Esophagus squamous epithelium (tissue), 5 donors: ENCODE results near the gene CRACDL. TPM values are rescaled to one million over a fixed set of nuclear protein-coding genes. Genes with fewer than 3 reads are reported as not detected.
"Not testable (repeated sequence)": the region's sequence is repeated elsewhere in the genome, so short reads cannot be mapped to it uniquely, and the experiment has no call there.

Source experiments
- DNase-seq: peaks from one replicate; lab custom pipeline; 2025; lab: John Stamatoyannopoulos, UW
- H3K27ac ChIP-seq, 4 donors: fragments of 200-600 bp; sonication (generic); one replicate each; pipeline ENCODE4 v1.5.1; 2016 to 2019; ENCODE audit warnings: mild to moderate bottlenecking in 1 of 4
- H3K27me3 ChIP-seq, 4 donors: fragments of 200-600 bp; sonication (generic); 1 replicate in 3 of 4; 2 replicates in 1 of 4; pipeline versions ENCODE4 v1.5.1 to v1.6.0; 2017 to 2021; ENCODE audit warnings: antibody characterized with exemption in 1 of 4
- H3K36me3 ChIP-seq, 3 donors: fragments of 200-600 bp; sonication (generic); one replicate each; pipeline ENCODE4 v1.5.1; 2016 to 2019
- H3K4me1 ChIP-seq, 3 donors: fragments of 200-600 bp; sonication (generic); one replicate each; pipeline ENCODE4 v1.5.1; 2017 to 2019
- H3K4me3 ChIP-seq, 4 donors: fragments of 200-600 bp; sonication (generic); 1 replicate in 3 of 4; 2 replicates in 1 of 4; pipeline ENCODE4 v1.5.1; 2016 to 2019; ENCODE audit warnings: mild to moderate bottlenecking in 2 of 4, moderate library complexity in 1 of 4
- H3K9me3 ChIP-seq, 3 donors: fragments of 200-600 bp; sonication (generic); one replicate each; pipeline ENCODE4 v1.5.1; 2016 to 2019
- POLR2A ChIP-seq, 4 donors: fragments of 450-650 bp; IDR thresholded peaks; one replicate each; pipeline ENCODE4 v1.6.1; 2017; ENCODE audit warnings: antibody characterized with exemption in 4 of 4, mild to moderate bottlenecking in 4 of 4, moderate library complexity in 3 of 4
- WGBS, 2 donors: methylation state at CpG; one replicate each; pipeline ENCODE4 v1.1.5; 2018; 5-methylcytosine and 5-hydroxymethylcytosine counted together
- intact Hi-C: fragments of 100-400 bp; cut with DNase I; formaldehyde crosslinking; loops from one replicate; pipeline ENCODE4 v1.15.0; 2022
- total RNA-seq, 4 donors: library from RNA; depleted of rRNA; stranded (reverse); fragments of >200 nt; gene quantifications; one replicate each; pipeline ENCODE4 v1.1.0, GENCODE V29; 2016
- TF ChIP-seq, protein P1 (sequence below), 6 experiments: fragments of 450-650 bp in 4 of 6; fragments of 200-600 bp in 2 of 6; sonication (generic) in 2 of 6; IDR thresholded peaks; one replicate each; pipeline ENCODE4 v1.5.1; 2016 to 2019; ENCODE audit warnings: antibody characterized with exemption in 6 of 6, mild to moderate bottlenecking in 4 of 6, moderate library complexity in 4 of 6
- donor health status: DM: yes; HTN: yes; CAD: no.

Gene CRACDL
- total RNA-seq, 4 donors from 2014 or later, result 6.5 to 33.6 (median 9.7) TPM

- no peak for DNase-seq
- Histone ChIP-seq H3K4me3 (no peak overlapping the region), H3K27me3 (no peaks in the 10 kb centered on the region), H3K4me1 (peaks cover 0 to 11% (median 0%) of the 10 kb centered on the region in 3 donors), H3K9me3 (no peaks in the 10 kb centered on the region), H3K27ac (no peak overlapping the region), H3K36me3 (no peaks in the 10 kb centered on the region)
- 85 to 90% methylated on average over 10 to 16 of the region's 25 CpGs for WGBS, 2 donors
- TF ChIP-seq, protein P1, sequence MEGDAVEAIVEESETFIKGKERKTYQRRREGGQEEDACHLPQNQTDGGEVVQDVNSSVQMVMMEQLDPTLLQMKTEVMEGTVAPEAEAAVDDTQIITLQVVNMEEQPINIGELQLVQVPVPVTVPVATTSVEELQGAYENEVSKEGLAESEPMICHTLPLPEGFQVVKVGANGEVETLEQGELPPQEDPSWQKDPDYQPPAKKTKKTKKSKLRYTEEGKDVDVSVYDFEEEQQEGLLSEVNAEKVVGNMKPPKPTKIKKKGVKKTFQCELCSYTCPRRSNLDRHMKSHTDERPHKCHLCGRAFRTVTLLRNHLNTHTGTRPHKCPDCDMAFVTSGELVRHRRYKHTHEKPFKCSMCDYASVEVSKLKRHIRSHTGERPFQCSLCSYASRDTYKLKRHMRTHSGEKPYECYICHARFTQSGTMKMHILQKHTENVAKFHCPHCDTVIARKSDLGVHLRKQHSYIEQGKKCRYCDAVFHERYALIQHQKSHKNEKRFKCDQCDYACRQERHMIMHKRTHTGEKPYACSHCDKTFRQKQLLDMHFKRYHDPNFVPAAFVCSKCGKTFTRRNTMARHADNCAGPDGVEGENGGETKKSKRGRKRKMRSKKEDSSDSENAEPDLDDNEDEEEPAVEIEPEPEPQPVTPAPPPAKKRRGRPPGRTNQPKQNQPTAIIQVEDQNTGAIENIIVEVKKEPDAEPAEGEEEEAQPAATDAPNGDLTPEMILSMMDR (IDR thresholded peaks at IDR 0.05), result no peak
- no peak for TF ChIP-seq POLR2A (IDR thresholded peaks at IDR 0.05)
- intact Hi-C loops, result no loop called here
These were observed 33.6 kb downstream of the CRACDL start for GRCh38 chr2:98902209-98903063.

GRCh38 chr2:98901702-98902101 lies 34.3 kb downstream of the CRACDL start:
- H3K36me3 ChIP-seq, result no peaks in the 10 kb centered on the region
- 83 to 90% methylated on average over 10 to 11 of the region's 11 CpGs for WGBS, 2 donors
- H3K27ac ChIP-seq, result no peak overlapping the region
- H3K27me3 ChIP-seq, result no peaks in the 10 kb centered on the region
- intact Hi-C loops, result no loop called here
- DNase-seq, result no peak
- peaks cover 0 to 8% (median 0%) of the 10 kb centered on the region in 3 donors for H3K4me1 ChIP-seq
- H3K4me3 ChIP-seq, result no peak overlapping the region
- no peaks in the 10 kb centered on the region for H3K9me3 ChIP-seq
- TF ChIP-seq, protein P1 (IDR thresholded peaks at IDR 0.05), result no peak
- TF ChIP-seq POLR2A (IDR thresholded peaks at IDR 0.05), result no peak

- intact Hi-C loops, result no loop called here
- 79% methylated on average over 3 of the region's 3 CpGs; no CpG with 5 or more reads in 1 of the 2 donors for WGBS, 2 donors
- Histone ChIP-seq H3K9me3 (no peaks in the 10 kb centered on the region), H3K27me3 (no peaks in the 10 kb centered on the region), H3K4me1 (peaks cover 0 to 8% (median 0%) of the 10 kb centered on the region in 3 donors), H3K36me3 (no peaks in the 10 kb centered on the region), H3K27ac (no peak overlapping the region), H3K4me3 (no peak overlapping the region)
- TF ChIP-seq, protein P1 (IDR thresholded peaks at IDR 0.05), result no peak
- TF ChIP-seq POLR2A (IDR thresholded peaks at IDR 0.05), result no peak
- DNase-seq, result no peak
These were observed 34.7 kb downstream of the CRACDL start for GRCh38 chr2:98901291-98901690.

GRCh38 chr2:98900721-98901120 lies 35.3 kb downstream of the CRACDL start:
- Histone ChIP-seq H3K27ac (no peak overlapping the region), H3K36me3 (no peaks in the 10 kb centered on the region), H3K9me3 (no peaks in the 10 kb centered on the region), H3K4me3 (no peak overlapping the region), H3K27me3 (no peaks in the 10 kb centered on the region), H3K4me1 (peaks cover 0 to 8% (median 0%) of the 10 kb centered on the region in 3 donors)
- TF ChIP-seq POLR2A (IDR thresholded peaks at IDR 0.05), result no peak
- TF ChIP-seq, protein P1 (IDR thresholded peaks at IDR 0.05), result no peak
- DNase-seq, result no peak
- intact Hi-C loops, result no loop called here
- WGBS, 2 donors, result 50 to 60% methylated on average over 1 of the region's 8 CpGs

DNA sequence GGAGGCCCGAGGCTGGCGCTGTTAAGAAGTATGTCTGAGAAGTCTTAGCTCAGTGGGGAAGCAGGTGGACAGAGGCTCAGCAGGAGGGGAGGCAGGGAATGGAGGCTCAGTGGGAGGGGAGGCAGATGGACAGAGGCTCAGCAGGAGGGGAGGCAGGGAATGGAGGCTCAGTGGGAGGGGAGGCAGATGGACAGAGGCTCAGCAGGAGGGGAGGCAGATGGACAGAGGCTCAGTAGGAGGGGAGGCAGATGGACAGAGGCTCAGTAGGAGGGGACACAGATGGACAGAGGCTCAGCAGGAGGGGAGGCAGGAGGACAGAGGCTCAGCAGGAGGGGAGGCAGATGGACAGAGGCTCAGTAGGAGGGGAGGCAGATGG lies 36.3 kb downstream of the CRACDL start:
- H3K36me3 ChIP-seq, H3K27me3 ChIP-seq, H3K4me3 ChIP-seq, DNase-seq, H3K27ac ChIP-seq, intact Hi-C loops, H3K9me3 ChIP-seq, H3K4me1 ChIP-seq: not testable (repeated sequence)
- WGBS, 2 donors, result 83 to 95% methylated on average over 2 of the region's 2 CpGs
